OCI-LY3 (cell line): ENCODE data around the gene PEAK1.

Experiments
- EZH2phosphoT487 ChIP-seq: fragments of 200-600 bp; shearing (Covaris generic); IDR thresholded peaks from 2 replicates; pipeline ENCODE4 v1.6.1; 2018; ENCODE audit warnings: antibody characterized with exemption, mixed run types, low read depth
- TF ChIP-seq, protein P1 (sequence below): fragments of 200-600, 300-600 bp; sonication (generic); IDR thresholded peaks from 2 replicates; pipeline ENCODE4 v1.5.1; 2014; ENCODE audit warnings: antibody characterized with exemption, low read length, low read depth

DNA sequence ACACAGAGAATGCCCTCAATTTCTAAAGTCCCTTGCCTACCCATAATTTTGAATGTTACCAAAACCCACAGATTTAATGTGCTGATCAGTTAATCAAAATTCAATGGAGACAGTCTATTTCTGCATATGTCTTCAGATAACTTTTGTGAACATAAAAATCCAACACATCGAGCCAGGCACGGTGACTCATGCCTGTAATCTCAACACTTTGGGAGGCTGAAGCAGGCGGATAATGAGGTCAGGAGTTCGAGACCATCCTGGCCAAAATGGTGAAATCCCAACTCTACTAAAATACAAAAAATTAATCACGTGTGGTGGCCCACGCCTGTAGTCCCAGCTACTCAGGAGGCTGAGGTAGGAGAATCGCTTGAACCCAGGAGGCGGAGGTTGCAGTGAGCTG, 49.3 kb downstream of the PEAK1 start:
- TF ChIP-seq, protein P1, sequence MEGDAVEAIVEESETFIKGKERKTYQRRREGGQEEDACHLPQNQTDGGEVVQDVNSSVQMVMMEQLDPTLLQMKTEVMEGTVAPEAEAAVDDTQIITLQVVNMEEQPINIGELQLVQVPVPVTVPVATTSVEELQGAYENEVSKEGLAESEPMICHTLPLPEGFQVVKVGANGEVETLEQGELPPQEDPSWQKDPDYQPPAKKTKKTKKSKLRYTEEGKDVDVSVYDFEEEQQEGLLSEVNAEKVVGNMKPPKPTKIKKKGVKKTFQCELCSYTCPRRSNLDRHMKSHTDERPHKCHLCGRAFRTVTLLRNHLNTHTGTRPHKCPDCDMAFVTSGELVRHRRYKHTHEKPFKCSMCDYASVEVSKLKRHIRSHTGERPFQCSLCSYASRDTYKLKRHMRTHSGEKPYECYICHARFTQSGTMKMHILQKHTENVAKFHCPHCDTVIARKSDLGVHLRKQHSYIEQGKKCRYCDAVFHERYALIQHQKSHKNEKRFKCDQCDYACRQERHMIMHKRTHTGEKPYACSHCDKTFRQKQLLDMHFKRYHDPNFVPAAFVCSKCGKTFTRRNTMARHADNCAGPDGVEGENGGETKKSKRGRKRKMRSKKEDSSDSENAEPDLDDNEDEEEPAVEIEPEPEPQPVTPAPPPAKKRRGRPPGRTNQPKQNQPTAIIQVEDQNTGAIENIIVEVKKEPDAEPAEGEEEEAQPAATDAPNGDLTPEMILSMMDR, result no peak
- TF ChIP-seq EZH2phosphoT487, result no peak
